Left lung (tissue), 10 donors: ENCODE results near the gene SERPINI1. TPM values are rescaled to one million over a fixed set of nuclear protein-coding genes. Genes with fewer than 3 reads are reported as not detected.

Experiments used
- ATAC-seq: fragments of 200-7000 bp; cut with Tn5 transposase; one replicate; pipeline ENCODE4 v1.9.1; 2020; ENCODE audit warnings: moderate library complexity
- DNase-seq, 4 donors: peaks; one replicate each; pipeline ENCODE4 v3.0.0-alpha.2; 2013 to 2020
- H3K27ac ChIP-seq, 2 donors: fragments of 200-600 bp; sonication (generic) in 1 of 2; one replicate each; pipeline versions ENCODE4 v1.5.0 to v1.8.0; 2020 to 2021
- H3K27me3 ChIP-seq, 2 donors: fragments of 200-600 bp; sonication (generic) in 1 of 2; one replicate each; pipeline versions ENCODE4 v1.5.0 to v1.8.0; 2020 to 2021
- H3K36me3 ChIP-seq, 2 donors: fragments of 200-600 bp; sonication (generic) in 1 of 2; one replicate each; pipeline versions ENCODE4 v1.5.0 to v1.8.0; 2020 to 2021
- H3K4me1 ChIP-seq, 2 donors: fragments of 200-600 bp; one replicate each; pipeline ENCODE4 v1.8.0; 2021
- H3K4me3 ChIP-seq, 2 donors: fragments of 200-600 bp; sonication (generic) in 1 of 2; one replicate each; pipeline versions ENCODE4 v1.5.0 to v1.8.0; 2020 to 2021; ENCODE audit warnings: mild to moderate bottlenecking in 1 of 2
- H3K9me3 ChIP-seq, 2 donors: fragments of 200-600 bp; sonication (generic) in 1 of 2; one replicate each; pipeline versions ENCODE4 v1.5.0 to v1.8.0; 2020 to 2021
- intact Hi-C, 2 donors: fragments of 100-400 bp; cut with DNase I; formaldehyde crosslinking; loops; one replicate each; pipeline versions ENCODE4 v1.11.2 to v1.14.2; 2022
- polyA plus RNA-seq, 6 donors: library from polyadenylated mRNA; unstranded; fragments of 120-200 nt; gene quantifications; one replicate each; pipeline ENCODE4 v1.2.1, GENCODE V29; 2013; ENCODE audit not compliant: insufficient read length in 6 of 6
- total RNA-seq, 2 donors: library from RNA; stranded (reverse); fragmentation: NEBNext Ultra II Directional; extraction: Animal tissue kit (Norgen Biotek cat#: 25700); gene quantifications; one replicate each; pipeline ENCODE4 v1.2.1, GENCODE V29; 2021
- TF ChIP-seq, protein P1 (sequence below), 2 donors: fragments of 200-600 bp; sonication (generic) in 1 of 2; IDR thresholded peaks; one replicate each; pipeline versions ENCODE4 v1.5.0 to v1.8.0; 2021; ENCODE audit warnings: antibody characterized with exemption in 2 of 2
- donor health status: DM: no; HTN: yes; CAD: no.
- donor health status: DM: no; HTN: no; CAD: no.

The SERPINI1 gene
- total and polyA plus RNA-seq, 8 donors = 6.1 to 19.5 (median 11.2) TPM

DNA sequence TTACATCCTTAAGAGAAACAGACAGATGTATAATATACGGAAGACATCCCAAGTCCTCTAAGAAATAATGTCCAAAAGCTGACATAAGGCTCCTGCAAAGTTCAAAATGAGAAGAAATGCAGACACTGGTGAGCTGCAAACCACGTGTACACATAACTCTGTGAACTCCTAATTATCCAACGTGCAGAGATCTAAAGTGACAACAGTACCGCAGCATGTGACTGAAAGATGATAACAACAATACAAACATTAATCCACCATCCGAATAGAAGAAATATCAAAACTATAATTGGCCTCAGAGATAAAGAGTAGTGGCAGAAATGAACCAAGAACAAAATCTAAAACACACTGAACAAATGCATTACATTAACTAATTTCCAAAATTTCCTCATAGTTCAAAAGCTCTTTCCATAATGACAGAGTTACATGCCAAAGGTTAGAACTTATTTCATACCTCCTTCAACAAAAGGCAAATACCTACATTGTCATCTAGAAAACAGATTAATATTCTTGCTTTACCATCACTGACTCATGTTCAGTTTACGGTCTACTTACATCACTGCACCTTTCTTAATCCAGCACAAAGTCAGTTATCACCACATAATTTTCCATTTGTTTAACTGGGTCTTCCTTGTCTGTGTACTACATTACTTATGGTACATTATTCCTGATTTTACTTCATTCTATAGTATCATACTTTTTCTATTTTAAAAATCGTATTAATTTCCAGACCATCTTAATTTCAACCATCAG is 3.0 kb upstream of the SERPINI1 start:
- Histone ChIP-seq H3K36me3 (no peaks in the 10 kb centered on the region), H3K4me1 (peaks cover 0 to 69% of the 10 kb centered on the region in 2 donors), H3K27ac (no peak overlapping the region), H3K4me3 (no peak overlapping the region), H3K27me3 (no peaks in the 10 kb centered on the region), H3K9me3 (no peaks in the 10 kb centered on the region)
- DNase-seq (no peak), ATAC-seq (no peak)
- intact Hi-C loops = no loop called here
- TF ChIP-seq, protein P1, sequence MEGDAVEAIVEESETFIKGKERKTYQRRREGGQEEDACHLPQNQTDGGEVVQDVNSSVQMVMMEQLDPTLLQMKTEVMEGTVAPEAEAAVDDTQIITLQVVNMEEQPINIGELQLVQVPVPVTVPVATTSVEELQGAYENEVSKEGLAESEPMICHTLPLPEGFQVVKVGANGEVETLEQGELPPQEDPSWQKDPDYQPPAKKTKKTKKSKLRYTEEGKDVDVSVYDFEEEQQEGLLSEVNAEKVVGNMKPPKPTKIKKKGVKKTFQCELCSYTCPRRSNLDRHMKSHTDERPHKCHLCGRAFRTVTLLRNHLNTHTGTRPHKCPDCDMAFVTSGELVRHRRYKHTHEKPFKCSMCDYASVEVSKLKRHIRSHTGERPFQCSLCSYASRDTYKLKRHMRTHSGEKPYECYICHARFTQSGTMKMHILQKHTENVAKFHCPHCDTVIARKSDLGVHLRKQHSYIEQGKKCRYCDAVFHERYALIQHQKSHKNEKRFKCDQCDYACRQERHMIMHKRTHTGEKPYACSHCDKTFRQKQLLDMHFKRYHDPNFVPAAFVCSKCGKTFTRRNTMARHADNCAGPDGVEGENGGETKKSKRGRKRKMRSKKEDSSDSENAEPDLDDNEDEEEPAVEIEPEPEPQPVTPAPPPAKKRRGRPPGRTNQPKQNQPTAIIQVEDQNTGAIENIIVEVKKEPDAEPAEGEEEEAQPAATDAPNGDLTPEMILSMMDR (IDR thresholded peaks at IDR 0.05) = no peak

DNA sequence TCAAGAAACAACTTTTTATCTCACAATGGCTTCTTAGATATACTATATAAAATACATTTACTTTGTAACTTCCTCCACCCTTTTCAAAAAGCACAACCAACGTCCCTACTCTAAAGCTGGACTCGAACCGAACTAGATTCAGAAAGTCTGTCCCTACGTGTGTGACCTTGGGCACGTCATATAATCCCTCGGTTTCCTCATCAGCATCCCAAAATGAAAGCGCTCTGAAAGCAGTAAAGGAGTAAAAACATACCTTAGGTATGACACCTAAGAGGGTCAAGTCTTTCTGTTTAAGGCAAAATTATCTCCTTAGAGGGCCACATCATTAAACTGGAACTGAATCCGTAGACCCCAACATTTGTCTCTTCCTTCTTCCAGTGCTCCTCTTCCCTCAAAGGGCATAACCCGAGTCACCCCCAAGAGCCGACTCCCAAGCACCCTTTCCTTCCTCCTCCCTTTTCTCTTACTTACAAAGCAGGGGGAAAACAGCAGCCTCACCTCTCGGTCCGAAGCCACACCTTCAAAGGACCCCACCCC is 1.5 kb upstream of the SERPINI1 start:
- Histone ChIP-seq H3K27me3 (no peaks in the 10 kb centered on the region), H3K4me1 (peaks cover 0 to 54% of the 10 kb centered on the region in 2 donors), H3K4me3 (peak overlapping the region; percentile 98), H3K27ac (peak overlapping the region; percentile 84 to 98), H3K36me3 (no peaks in the 10 kb centered on the region), H3K9me3 (no peaks in the 10 kb centered on the region)
- ATAC-seq (no peak), DNase-seq (peak in 1 of 4 donors; percentile 15)
- intact Hi-C loops = no loop called here
- TF ChIP-seq, protein P1 (IDR thresholded peaks at IDR 0.05) = no peak

DNA sequence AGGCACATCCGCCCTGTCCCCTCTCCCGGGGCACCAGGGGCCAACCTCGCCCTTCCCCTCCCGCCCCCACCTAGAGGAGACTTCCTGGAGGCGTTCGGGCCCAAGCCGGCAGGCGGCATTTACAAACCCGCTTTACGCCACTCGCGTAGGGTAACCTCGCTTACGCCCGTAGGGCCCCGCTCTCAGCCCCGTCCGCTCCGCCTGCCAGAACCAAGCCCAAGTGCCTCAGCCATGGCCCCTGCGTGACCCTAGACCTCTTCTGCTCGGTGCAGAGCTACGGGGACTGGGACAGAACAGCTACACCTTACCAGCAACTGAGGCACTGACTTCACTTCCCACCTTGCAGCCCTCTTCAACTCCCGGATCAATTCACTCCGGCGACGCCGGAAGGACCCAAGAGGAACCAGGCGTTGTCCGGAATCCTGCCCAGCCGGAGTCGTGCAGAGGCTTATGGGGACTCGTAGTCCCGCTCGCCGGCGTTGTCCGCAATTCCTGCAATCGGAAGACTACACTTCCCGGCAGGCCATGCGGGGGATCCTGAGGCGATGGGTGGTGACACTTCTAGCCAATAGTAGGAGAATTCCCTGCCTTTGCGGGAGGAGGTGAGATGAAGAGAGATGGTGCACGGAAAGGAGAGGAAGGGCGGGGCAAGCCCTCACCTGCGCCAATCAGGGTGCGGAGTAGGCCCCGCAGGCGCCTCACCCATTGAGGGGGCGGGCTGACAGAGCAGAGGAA is 856 bp upstream of the SERPINI1 start, which contains the start of gene PDCD10:
Gene PDCD10, minus strand, starts transcription at position 395 of the 735 bp plus-strand sequence. CDS start 14,735 bp downstream, outside the sequence.
- Histone ChIP-seq H3K9me3 (no peaks in the 10 kb centered on the region), H3K4me1 (peaks cover 0 to 48% of the 10 kb centered on the region in 2 donors), H3K27me3 (no peaks in the 10 kb centered on the region), H3K36me3 (no peaks in the 10 kb centered on the region), H3K4me3 (peak within 1 kb of the TSS; percentile 98), H3K27ac (peak within 1 kb of the TSS; percentile 84 to 98)
- ATAC-seq (peak; percentile 95), DNase-seq (peak; percentile 95 to 98 (median 98))
- TF ChIP-seq, protein P1 (IDR thresholded peaks at IDR 0.05) = no peak
- intact Hi-C loops = no loop called here

DNA sequence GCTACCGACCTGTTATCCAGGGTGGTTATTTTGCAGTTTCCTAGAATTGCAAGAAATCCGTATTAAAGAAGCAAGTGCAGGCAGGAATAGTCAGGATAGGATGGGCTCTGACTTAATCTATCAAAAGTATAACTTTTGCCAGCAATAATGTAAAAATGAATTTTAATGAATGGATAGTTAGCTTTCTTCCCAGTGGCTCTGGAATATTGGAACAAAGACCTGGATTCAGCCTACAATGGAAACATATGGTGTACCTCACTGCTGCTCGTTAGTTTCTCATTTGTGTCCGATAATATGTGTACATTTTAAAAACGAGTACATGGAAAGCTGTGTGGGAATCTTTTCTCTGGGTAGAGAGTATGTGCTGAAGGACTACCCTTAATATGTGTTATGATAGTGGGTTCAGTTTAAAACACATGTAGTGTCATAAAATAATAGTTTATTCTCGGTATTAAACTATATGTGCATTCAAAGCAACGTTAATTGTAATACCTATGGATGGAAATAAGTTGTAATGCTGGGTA is 805 bp downstream of the SERPINI1 start:
- H3K27me3 ChIP-seq = no peaks in the 10 kb centered on the region
- no peaks in the 10 kb centered on the region for H3K36me3 ChIP-seq
- no peak for ATAC-seq
- no peak for DNase-seq
- intact Hi-C loops = no loop called here
- TF ChIP-seq, protein P1 (IDR thresholded peaks at IDR 0.05) = no peak
- H3K9me3 ChIP-seq = no peaks in the 10 kb centered on the region
- peak overlapping the region; percentile 98 for H3K4me3 ChIP-seq
- peaks cover 0 to 39% of the 10 kb centered on the region in 2 donors for H3K4me1 ChIP-seq
- H3K27ac ChIP-seq = peak overlapping the region in 1 of 2 donors; percentile 27
